GM19463 (cell line): ENCODE data around the gene SELENOI.

Source experiments
- ATAC-seq: cut with Tn5 transposase; IDR thresholded peaks from one replicate; pipeline ENCODE4 v1.9.1; 2021; ENCODE audit warnings: mild to moderate bottlenecking, moderate library complexity; ENCODE audit not compliant: unreplicated experiment

SELENOI gene

DNA sequence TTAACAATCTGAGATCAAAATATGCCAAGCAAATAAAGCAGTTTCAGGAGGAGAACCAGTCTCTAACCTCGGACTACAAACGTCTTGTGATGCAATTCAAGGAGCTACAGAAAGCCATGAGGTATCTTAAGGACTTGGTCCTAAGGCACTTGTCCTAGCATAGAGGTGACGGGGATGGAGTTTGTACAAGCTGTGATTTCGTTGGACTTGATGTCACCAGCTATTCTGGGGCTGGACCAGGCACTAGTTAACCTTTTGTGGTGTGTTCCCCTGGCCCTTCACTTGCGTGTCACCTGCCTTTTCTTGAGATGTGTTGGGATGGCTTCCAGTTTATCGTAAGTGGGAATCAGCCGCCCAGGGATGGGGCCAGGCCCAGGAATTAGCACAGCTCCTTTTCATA lies 98.3 kb downstream of the SELENOI start:
- no peak for ATAC-seq
